22Rv1 (cell line): ENCODE results near the gene VMP1.

Experiments
- ZFX ChIP-seq: fragments of 450-650 bp; IDR thresholded peaks from 2 replicates; pipeline ENCODE4 v1.6.1; 2017; ENCODE audit warnings: antibody characterized with exemption, borderline replicate concordance
- TF ChIP-seq, protein P1 (sequence below): fragments of 450-650 bp; IDR thresholded peaks from 2 replicates; pipeline ENCODE4 v1.5.1; 2017; ENCODE audit warnings: mild to moderate bottlenecking

DNA sequence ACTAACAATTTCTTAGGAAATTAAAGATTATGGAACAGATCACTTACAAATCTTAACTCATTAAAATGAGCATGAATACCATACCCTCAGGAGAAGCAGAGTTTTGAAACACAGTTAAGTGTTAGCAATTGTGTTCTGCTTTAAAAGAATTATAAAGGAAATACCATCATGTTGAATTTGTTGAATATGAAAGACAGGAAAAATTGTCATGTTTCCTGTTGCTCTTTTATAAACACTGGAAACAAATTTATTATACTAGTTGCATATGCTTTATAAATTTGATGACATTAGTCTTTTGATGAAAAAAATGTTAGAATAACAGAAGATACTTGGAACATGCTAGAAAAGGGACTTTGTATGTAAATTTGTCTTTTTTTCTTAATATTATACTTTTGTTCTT is 59.7 kb downstream of the VMP1 start:
- TF ChIP-seq, protein P1, sequence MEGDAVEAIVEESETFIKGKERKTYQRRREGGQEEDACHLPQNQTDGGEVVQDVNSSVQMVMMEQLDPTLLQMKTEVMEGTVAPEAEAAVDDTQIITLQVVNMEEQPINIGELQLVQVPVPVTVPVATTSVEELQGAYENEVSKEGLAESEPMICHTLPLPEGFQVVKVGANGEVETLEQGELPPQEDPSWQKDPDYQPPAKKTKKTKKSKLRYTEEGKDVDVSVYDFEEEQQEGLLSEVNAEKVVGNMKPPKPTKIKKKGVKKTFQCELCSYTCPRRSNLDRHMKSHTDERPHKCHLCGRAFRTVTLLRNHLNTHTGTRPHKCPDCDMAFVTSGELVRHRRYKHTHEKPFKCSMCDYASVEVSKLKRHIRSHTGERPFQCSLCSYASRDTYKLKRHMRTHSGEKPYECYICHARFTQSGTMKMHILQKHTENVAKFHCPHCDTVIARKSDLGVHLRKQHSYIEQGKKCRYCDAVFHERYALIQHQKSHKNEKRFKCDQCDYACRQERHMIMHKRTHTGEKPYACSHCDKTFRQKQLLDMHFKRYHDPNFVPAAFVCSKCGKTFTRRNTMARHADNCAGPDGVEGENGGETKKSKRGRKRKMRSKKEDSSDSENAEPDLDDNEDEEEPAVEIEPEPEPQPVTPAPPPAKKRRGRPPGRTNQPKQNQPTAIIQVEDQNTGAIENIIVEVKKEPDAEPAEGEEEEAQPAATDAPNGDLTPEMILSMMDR, result no peak
- no peak for TF ChIP-seq ZFX
